WI38 (cell line): ENCODE data around the gene REEP3.
"Not testable (repeated sequence)": the region's sequence is repeated elsewhere in the genome, so short reads cannot be mapped to it uniquely, and the experiment has no call there.

ENCODE experiments used
- H3K4me3 ChIP-seq: 2 replicates; pipeline ENCODE4 v1.5.1; 2011; ENCODE audit warnings: low read depth, mild to moderate bottlenecking, control low read depth, low read length
- CTCF ChIP-seq: IDR thresholded peaks from 2 replicates; pipeline ENCODE4 v1.5.1; 2012; ENCODE audit warnings: low read depth, mild to moderate bottlenecking, control low read depth, low read length

Gene REEP3

GRCh38 chr10:63483983-63484382, 37.2 kb upstream of the REEP3 start:
- no peak overlapping the region for H3K4me3 ChIP-seq
- no peak for TF ChIP-seq CTCF

GRCh38 chr10:63487990-63488389, 33.2 kb upstream of the REEP3 start:
- TF ChIP-seq CTCF: no peak
- H3K4me3 ChIP-seq: no peak overlapping the region

GRCh38 chr10:63489838-63490237, 31.4 kb upstream of the REEP3 start:
- no peak overlapping the region for H3K4me3 ChIP-seq
- TF ChIP-seq CTCF: no peak

- no peak overlapping the region for H3K4me3 ChIP-seq
- no peak for TF ChIP-seq CTCF
Measured at GRCh38 chr10:63491588-63492316, 29.4 kb upstream of the REEP3 start.

GRCh38 chr10:63492317-63492690, 28.9 kb upstream of the REEP3 start:
- not testable (repeated sequence) for H3K4me3 ChIP-seq

GRCh38 chr10:63493004-63493403, 28.2 kb upstream of the REEP3 start:
- no peak overlapping the region for H3K4me3 ChIP-seq
- TF ChIP-seq CTCF: no peak

GRCh38 chr10:63494951-63495350, 26.2 kb upstream of the REEP3 start:
- no peak overlapping the region for H3K4me3 ChIP-seq
- TF ChIP-seq CTCF: no peak

GRCh38 chr10:63496561-63496960, 24.6 kb upstream of the REEP3 start:
- no peak for TF ChIP-seq CTCF

More at GRCh38 chr10:63496561-63496960, 24.6 kb upstream of the REEP3 start:
- H3K4me3 ChIP-seq: no peak overlapping the region
